Islet precursor cell (in vitro differentiated cells): ENCODE data around the gene TLR4.

Experiments
- DNase-seq: peaks from one replicate; pipeline ENCODE4 v3.0.0-alpha.2; 2018

TLR4 gene

DNA sequence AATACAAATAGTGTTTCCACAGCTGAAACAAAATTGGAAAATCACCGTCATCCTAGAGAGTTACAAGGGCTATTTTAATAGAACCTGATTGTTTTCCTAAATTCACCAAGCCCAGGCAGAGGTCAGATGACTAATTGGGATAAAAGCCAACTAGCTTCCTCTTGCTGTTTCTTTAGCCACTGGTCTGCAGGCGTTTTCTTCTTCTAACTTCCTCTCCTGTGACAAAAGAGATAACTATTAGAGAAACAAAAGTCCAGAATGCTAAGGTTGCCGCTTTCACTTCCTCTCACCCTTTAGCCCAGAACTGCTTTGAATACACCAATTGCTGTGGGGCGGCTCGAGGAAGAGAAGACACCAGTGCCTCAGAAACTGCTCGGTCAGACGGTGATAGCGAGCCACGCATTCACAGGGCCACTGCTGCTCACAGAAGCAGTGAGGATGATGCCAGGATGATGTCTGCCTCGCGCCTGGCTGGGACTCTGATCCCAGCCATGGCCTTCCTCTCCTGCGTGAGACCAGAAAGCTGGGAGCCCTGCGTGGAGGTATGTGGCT lies at the start of gene TLR4:
Gene TLR4, plus strand, starts transcription at position 380 of the 552 bp plus-strand sequence. Its CDS starts 70 bp downstream, at position 450.
- DNase-seq, result peak; percentile 65

DNA sequence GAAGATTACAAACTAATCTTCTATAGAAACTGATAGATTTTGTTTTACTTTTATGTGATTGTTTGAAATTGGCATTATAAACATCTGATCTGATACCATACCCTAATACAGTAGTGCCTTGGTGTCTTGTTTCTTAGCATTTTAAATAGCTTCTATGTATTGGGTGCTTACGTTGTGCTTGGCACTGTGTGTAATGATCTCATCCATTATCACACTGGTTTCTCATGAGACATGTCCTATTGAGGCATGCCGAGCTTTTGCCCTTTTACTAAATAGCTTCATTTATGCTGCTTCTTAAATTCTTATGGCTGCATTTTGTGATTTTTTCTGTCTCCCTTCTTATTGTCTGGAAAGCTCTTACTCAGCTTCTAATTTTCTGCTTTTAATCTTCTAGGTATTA lies 48.2 kb upstream of the TLR4 start:
- DNase-seq, result no peak

DNA sequence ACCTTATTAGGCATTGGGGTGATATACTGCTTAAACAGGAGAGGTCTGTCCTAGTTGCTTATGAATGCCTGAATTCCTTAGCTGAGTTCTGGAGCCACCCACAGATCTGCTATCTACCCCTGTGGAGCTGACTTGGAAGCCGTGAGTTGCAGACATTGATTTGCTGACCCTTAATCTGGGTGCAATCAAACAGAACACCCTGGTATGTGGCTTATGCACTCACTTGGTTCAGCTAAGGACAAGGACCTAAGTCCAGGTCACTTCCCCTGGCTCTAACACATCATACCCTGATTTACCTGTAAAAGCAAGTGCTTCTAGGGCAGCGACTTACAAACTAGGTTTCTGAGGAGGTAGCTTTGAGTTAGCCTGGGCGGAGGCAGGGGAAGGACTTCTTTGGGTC lies 41.6 kb upstream of the TLR4 start:
- no peak for DNase-seq

DNA sequence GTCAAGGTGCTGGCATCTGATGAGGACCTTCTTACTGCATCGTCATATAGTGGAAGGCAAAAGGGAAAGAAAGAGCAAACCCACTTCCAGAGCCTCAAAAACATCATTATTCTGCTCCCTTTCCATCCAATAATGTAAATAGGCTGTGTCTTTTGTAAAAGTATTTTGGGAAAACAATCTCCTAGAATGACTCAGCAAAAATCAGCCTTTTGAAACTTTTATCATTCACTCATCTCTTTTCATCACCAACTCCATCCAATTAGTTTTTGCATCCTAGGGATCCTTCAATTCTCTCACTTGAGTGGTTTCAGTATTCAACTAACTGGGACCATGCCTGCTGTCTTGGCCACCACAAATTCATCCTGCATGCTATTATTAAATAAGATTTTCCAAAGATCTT lies 39.8 kb upstream of the TLR4 start:
- no peak for DNase-seq

DNA sequence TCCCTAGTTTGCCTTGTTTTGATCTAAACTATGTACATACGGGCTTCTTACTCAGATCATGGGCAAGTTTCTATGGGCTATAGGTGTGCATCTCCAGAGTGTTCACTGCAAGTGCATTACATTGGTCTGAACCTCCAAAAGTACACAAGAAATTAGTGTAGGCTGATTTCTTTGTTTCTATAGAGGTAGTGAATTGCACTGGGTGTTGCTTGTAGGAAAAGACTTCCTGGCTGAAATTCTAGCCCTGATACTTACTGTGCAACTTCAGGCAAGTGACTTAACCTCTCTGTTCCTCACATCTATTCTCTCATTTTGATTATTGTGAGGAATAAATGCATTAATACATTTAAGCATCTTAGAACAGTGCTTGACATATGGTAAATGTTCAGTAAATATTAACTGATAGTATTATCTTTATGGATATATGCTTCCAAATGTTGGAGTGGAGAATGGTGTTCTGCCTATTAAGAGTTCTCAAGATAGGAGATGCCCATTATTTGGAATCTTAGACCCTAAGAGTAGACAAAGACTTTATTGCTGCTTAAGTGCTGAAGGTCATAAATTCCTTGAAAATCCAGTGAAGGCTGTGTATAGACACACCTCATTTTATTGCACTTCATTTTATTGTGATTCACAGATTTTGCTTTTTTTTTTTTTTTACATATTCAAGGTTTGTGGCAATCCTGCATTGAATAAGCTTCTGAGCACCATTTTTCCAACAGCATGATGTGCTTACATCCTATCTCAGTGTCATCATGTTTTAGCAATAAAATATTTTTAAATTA lies 38.4 kb upstream of the TLR4 start:
- DNase-seq, result no peak

DNA sequence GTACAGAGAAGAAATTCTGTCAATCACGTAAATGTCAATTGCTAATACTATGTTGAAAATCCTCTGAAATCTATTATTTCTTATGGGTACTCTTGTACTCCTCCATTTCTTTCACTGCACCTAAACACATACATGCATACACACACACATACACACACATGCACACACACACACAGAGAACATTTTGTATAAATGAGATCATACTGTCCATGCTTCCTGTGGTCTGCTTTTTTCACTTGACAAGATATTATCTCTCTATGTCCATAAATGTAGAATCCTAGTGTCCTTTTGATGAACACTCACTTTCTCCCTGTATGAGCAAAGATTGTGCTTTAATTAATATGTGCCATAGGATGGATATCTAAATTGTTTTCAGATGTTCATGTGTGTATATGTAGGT lies 32.7 kb upstream of the TLR4 start:
- DNase-seq, result no peak

DNA sequence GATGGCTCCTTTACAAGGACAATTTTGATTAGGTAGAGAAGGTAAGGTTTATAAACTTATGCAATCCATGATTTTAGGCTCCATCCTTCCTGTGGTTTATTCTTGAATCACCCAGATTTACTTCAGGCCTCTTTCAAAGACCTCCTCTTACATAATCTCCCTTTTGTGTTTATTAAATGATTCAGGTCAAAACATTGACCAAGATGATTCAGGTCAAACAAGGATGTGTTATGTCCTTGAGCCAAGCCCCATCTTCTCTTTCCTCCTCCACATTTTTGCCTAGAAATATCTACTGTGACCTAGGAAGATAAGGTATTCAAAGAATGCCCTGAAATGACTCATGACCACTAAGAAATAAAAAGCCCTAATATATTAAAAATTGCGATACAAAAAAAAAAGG lies 31.8 kb upstream of the TLR4 start:
- no peak for DNase-seq

DNA sequence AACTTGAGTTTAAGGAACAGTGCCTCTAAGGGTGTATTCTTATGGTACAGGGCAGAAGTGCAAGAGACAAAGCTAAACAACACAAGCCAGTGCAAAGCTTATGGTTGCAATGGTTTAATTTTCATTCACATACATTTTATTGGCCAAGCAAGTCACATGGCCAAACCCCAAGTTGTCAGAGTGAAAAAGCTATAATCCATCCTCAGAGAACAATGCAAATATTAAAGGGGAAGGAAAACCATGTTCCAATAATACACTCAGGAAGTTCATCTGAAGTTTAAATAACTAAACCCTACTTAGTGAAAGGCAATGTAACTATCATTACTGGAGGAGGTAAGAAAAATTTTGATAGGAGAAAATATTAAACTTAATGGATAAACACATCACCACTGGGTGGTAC lies 26.6 kb upstream of the TLR4 start:
- no peak for DNase-seq

DNA sequence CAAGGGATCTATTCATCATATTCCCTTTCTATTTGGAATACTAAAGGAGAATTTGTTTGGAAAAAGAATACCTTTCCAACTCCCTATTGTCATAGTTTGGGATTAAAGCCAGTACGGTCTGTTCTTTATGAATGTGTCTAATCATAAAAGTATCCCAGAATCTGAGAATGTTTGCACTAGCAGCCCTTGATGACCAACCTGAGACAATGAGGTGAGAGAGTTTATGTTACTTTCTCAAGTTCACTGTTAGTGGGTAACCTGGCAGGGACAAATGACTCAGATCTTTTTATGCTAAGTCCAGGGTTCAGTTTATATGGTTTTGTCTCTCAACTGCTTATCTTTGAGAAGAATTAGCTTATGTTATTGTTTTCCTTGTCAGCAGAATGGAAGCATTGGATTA lies 25.3 kb upstream of the TLR4 start:
- DNase-seq, result no peak

DNA sequence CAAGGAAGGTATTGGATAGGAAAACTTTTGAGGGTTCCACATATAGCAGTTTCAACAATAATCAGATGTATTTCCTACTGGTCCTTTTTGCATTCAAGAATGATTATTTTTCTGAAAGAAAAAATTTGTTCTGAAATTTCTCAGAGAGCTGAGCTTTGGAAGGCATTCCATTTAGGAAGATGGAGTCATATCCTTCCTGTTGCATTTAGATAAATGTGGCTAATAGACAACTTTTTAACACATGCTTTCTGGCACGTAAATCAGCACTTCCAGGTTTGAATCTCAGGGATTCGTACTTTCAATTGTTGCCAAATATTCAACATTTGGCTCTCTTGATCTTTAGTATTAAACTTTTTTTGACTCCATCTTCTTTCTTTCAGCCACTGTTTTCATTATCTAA lies 24.8 kb upstream of the TLR4 start:
- DNase-seq, result no peak

DNA sequence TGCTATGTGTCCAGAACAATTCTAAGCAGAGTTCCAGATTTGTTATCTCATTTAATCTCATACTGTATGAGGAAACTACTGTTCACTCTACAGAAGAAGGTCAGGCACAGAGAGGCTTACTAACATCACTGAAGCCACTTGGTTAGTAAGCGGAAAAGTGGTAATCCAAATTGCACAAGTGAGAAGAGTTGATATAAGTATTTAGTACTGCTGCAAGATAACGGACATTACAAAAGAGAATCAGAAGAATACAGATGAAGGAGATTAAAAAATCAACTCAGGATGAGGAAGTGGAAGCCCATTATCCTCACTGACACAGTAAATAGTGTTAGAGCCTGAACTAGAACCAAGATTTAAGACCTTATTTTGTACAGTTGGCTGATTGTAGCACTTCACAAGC lies 22.3 kb upstream of the TLR4 start:
- DNase-seq, result no peak

DNA sequence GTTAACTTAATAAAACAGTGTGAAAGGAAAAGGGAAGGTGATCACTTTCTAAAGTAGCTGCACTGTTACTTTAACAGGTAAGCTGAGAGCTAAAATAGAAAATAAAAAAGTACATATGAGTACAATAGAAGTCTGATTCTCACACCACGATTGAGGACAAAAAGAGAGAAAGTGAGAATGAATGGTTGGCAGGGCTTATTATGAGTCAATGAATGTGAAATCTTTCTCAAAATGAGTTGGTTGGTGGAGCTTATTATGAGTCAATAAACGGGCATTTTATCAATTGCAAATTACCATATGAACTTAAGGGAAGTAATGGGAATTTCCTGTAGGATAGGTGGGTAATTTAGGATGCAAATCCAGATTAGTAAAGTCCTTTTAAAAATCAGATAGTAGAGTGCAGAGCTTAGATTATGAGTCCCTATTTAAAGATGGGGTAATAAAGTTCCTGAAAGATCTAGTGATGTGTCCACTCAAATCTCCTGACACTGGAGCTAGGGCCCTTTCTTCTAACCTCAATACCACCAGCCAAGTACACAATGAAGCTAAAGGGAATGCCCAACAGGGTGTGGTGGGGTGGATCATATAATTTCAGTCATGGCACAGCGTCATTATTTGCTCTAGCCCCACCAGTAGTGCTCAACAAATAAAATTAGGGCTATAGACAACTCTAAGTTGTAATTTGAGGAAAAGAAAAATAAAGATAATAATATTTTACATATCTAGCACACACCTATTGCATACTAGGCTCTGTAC lies 21.1 kb upstream of the TLR4 start:
- no peak for DNase-seq

DNA sequence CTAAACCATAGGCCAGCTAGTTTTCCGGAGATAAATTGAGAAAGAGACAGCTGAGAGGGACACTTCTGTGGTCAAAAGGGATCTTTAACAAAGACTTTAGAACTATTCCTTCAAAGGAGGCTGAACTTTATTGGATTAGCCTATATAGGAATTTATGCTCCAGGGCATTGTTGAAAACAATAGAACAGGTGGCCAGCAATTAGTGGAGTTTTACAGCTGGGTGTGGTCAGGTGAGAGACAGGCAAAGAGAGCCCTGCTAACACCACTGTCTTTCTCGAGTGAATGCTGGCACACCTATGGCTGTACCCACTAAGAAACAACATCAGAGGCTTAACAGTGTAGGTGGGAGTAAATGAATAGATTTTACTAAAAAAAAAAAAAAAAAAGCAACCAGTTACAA lies 16.7 kb upstream of the TLR4 start:
- no peak for DNase-seq

DNA sequence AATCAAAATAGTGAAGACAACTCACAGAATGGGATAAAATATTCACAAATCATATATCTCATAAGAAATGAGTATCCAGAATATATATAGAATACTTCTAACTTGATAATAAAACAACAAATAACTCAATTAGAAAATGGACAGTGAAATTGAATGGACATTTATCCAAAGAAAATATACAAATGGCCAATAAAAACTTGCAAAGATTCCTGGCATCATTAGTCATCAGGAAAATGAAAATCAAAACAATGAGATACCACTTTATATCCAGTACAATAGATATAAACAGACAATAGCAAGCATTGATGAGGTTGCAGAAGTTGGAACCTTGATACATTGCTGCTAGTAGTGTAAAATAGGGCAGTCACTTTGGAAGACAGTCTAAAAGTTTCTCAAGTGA lies 12.8 kb upstream of the TLR4 start:
- DNase-seq, result no peak

DNA sequence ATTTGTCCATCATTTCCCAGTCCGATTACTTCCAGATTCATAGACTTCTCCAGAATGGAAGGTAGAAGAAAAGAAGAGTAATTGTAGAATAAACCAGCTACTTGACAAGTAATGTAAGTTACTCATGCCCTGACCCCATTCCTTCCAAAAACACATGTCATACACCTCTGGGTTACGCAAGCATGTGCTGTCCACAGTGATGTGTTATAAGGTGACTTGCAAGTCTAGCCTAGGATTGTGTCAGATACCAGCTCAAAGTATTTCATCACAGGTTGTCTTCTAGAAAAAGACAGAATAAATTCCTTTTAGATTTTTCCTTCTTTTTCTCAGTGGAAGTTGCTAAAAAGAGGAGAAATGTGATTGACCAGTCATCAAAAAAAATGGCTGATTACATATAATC lies 8.0 kb upstream of the TLR4 start:
- no peak for DNase-seq

DNA sequence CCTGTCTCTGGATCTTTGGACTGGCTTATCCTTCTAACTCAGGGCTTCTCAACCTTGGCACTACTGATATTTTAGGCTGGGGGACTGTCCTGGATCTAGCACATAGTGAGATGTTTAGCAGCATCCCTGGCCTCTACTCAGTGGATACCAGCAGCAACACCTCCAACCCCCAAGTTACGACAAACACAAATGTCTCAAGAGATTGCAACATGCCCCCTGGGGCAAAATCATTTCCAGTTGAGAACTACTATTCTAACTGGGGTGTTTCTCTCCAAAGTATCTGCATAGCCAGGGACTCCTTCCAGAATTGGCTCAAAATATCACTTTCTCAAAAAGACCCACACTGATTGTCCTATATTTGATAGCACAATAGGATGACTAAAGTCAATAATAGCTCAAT lies 7.2 kb upstream of the TLR4 start:
- no peak for DNase-seq

DNA sequence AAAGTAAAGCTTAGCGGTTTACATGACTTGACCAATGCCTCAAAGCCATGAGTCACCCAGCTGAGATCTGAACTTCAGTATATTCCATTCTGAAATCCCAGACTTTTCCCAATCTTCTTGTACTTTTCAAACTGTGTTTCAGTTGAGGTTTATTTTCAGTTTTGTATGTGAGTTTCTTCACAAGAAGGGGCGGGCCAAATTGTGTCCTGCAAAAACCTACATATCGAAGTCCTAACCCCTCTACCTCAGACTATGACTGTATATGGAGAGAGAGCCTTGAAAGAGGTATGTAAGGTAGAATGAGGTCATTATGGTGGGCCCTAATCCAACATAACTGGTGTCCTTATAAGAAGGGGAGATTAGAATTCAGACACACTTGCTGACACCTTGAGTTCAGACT lies 666 bp upstream of the TLR4 start:
- DNase-seq, result no peak

DNA sequence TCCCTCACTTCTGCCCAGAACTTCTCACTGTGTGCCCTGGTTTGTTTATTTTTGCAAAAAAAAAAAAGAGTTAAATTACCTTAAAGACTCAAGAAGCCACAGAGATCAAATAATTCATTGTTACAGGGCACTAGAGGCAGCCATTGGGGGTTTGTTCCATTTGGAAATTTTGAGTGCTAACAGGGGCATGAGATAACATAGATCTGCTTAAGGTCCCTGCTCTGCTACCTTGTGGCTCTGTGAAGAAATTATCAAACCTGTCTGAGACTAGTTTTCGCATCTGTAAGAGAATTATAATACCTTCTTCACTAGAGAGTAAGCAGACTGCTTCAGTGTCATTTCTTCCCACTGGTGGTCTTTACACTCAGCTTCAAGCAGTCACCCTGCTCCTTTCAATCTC lies 394 bp downstream of the TLR4 start:
- no peak for DNase-seq

DNA sequence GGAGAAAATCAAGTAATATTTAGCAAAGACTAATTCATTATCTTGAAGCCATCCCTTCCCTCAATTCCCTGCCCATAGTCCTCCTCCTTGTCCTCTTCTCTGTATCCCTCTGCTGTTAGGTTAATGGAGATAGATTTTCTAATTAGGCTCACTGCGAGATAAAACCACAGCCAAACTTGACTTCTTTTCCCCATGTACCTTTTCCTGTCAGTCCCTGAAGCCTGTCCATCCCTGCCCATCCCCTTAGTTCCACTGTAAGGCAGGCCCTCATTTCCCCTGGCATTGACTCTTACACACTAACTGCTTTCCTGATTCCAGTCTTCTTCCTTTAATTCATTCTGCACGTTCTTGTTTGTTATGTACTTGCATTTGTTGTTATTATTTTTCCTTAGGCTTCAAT lies 1.2 kb downstream of the TLR4 start:
- DNase-seq, result no peak

DNA sequence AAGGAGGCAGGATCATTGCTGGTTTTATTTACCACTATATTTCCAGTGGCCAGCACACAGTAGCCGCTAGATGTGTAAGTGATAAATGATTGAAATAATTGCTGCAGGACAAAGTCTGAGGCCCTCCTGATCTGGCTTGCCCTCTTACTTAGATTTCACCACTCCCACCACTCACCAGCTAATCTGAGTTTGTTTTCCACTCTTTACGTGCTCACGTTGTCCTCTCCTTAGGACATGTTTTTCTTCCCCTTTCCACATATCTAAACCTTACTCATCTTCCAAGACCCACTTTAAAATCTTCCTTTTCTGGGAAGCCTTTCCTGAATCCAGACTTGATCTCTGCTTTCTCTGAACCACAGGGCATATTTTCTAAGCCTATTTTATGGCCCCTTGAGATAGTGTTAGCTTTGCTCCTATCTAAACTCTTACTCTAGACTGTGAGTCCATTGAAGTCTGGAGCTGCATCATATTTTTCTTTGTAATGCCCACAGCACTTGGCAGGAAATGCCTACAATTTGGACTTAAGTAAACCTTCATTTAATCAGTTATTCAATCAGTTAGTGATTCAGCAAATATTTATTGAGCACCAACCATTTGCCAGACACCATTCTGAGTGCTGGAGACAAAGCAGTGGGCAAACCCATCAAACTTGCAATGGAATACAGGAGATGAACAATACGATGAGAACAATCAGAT lies 2.4 kb downstream of the TLR4 start:
- no peak for DNase-seq

DNA sequence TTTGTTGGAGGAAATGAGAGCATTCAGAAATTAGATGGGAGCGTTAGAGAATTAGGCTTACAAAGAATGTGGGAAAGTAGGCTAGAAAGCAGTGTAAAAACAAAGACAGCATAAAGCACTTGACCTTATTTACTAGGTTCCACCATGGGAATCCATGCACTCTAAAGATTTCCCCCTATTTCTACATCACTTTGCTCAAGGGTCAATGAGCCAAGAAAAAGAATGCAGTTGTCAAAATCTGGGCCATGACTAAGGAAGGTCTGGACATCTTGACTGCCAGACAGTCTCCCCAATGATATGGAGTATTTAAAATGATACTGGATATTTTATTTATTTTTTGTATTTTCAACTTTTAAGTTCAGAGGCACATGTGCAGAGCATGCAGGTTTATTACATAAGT lies 3.4 kb downstream of the TLR4 start:
- DNase-seq, result no peak

DNA sequence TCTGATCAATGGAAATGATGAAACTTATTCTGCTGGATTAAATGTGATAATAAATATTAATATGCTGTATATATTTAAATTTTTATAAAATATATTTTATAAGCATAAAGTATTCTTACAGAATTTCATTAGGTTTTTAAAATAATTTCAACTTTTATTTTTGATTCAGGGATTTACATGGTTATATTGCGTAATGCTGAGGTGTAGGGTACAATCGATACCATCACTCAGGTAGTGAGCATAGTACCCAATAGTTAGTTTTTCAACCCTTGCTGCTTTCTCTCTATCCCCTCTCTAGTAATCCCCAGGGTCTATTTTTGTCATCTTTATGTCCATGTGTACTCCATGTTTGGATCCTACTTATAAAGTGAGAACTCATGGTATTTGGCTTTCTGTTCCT lies 5.7 kb downstream of the TLR4 start:
- no peak for DNase-seq

DNA sequence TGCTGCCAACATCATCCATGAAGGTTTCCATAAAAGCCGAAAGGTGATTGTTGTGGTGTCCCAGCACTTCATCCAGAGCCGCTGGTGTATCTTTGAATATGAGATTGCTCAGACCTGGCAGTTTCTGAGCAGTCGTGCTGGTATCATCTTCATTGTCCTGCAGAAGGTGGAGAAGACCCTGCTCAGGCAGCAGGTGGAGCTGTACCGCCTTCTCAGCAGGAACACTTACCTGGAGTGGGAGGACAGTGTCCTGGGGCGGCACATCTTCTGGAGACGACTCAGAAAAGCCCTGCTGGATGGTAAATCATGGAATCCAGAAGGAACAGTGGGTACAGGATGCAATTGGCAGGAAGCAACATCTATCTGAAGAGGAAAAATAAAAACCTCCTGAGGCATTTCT lies 10.1 kb downstream of the TLR4 start:
- peak; percentile 75 for DNase-seq
